VCaP (cell line): ENCODE data around the gene CWH43.
"Not testable (repeated sequence)": the region's sequence is repeated elsewhere in the genome, so short reads cannot be mapped to it uniquely, and the experiment has no call there.

ENCODE experiments used
- H3K27ac ChIP-seq: fragments of 450-650 bp; 2 replicates; pipeline ENCODE4 v1.5.1; 2017

The CWH43 gene

GRCh38 chr4:49109567-49110166 is 123.6 kb downstream of the CWH43 start:
- H3K27ac ChIP-seq, result not testable (repeated sequence)

- not testable (repeated sequence) for H3K27ac ChIP-seq
These were observed 124.5 kb downstream of the CWH43 start for GRCh38 chr4:49110579-49110978.
